Stimulated activated CD8-positive, alpha-beta memory T cell treated with anti-CD3 and anti-CD28 coated beads, Interleukin-4, amount 100 ng/mL, for 24 hours (primary cell): ENCODE data around the gene UBE2E3.

Experiments used
- DNase-seq: peaks from one replicate; pipeline ENCODE4 v3.0.0-alpha.2; 2020; ENCODE audit warnings: low read depth

The UBE2E3 gene

DNA sequence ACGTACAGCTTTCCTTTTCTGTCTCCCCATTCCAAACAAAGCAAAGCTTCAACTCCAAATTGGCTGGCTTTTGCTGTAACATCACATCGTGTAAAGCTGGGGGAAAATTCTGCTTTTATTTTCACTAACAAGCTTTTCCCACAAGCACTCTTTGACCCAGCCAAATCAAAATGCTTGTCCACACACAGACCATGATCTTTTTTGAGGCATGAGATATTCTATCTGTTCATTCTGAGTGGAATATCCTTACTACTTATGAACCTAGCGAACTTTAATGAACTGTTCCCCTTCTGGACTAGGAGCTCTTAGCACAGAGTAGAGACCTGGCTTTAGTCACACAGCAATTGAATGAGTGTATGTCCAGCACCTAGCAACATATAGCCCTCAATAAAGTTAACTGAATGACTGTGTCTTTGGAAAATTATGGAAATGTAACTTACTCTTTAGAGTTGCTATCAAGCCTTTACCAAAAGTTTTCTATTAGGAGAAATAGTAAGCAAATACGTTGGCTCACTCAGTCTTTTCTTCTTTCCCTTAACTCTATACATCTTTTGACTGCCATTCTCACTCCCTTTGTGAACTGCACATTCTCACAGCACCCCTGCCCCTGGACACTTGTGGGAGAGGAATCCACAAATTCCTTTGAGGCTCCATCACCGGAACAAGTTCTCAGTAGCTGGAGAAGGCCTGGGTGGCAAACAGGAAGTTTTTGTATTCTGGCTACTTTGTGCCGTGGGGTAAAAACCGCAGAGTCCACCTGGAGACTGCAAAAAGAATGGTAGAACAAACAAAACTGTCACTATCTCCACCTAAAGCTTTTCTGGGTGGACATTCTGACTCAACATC is 1.3 kb upstream of the UBE2E3 start:
- DNase-seq, result no peak

DNA sequence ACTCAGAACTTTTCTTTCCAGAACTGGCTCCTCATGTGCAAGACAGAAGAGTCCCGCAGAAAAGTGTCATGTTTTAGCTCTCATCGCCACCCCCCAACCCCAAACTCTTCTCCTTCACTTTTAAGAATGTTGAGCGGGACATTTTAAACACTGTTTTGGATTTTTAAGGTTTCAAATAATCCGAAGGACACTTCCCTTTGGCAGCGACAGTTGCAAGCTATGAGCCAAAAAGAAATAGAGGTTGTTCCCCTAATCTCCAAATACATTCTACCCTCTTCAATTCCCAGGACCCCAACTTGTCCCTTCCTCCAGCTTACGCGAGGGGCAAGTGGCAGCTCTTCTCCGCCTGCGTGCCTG is 678 bp upstream of the UBE2E3 start:
- DNase-seq, result no peak

DNA sequence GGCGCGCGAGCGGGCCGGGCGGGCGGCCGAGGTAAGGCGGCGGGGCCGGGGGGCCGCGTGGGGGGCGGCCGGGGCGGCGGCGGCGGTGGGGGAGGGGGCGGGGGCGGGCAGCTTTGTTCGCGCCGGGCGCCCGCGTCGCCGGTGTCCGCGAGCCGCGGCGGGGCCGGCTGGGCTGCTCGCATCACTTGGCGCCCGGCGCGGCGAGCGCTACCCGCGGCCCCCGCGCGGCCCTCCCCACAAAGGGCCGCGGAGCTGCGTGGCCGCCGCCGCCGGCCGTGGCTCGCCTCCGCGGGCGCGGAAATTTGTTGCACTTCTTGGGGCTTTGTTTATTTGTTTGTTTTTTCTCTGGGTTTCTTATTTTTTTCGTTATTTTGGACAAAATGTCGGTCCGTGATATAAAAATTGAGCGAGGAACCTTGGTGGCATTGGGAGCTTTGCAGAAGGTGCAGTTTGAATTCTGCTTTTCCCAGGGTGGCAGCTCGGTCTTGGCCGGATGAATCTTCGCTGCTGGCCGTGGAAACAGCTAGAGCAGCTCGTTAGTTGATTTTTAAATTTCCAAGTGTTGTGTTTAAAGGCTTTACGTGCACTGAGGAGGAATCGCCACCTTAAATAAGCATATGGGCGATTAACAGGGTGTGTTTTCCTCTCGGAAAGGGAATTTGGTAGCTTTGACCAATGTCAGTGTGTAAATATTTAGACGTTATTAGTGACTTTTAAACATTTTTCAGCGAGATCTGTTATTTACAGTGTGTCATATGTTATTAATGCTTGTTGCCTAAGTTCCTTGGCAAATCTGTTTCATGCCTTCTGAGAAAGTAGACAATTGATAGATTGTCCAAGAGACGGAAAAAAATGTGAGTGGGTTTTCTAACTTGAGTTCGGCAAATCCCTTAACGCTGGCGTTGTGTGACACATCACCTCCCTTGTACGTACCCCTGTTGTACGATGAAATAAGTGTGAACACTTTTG is 822 bp downstream of the UBE2E3 start:
- DNase-seq, result no peak

DNA sequence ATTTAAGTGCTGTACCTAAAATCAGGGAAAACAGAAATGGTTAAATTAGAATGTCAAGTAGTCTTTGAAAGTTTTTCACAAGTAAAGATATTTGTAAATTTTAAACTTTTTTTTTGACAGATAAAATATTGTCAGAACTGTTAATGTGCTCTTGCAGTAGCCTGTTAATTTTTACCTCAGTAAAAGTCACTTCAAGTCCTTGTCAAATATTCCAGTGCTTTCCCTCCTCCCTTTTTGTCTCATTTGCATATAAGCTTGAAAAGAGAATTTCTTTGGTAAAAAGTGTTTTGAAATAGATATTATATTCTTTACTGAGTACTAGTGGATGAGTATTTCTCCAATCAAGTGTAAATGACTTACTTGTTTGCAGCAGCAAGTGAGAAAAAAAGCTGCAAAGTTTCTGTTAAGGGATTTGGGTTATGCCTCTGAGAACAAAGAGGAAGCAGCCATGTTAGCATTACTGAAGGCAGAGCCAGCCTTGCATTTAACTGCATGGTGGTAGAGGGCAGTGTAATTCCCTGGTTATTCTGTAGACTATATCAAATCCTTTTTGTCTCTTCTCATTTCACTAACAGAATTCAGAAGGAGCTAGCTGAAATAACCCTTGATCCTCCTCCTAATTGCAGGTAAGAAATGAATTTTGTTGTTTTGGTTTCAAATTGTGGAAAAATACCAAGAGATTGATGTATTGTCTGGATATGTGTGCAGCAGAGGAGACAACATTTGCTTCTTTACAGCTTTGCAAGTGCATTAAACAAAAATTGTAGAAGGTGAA is 3.2 kb downstream of the UBE2E3 start:
- DNase-seq, result no peak

DNA sequence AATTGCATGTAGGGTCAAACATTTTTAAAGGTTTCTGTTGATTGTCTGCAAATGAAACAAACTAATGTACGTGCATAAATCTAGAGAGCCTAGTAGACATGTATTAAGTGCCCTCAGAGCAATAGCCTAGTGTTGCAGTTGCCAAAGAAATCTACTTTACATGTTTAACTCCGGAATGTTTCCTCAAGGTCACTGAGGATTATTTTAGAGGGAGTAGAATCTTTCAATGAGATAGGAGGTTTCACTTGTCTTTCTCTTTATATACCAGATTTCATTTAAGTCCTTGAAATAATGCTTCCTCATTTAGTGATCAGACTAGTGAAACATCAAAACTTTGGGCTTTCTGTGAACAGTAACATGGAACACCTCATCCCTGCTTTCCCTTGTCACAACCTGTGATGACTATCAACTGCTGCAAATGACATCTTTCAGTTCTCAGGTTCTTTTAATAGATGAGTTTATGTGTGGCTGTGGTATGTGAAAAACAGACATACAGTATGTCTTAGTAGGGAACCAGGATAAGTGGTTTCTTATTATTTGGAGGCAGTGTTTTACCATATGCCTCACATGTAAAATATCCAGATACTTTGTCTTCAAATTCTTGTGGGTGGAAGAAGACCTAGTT is 5.5 kb downstream of the UBE2E3 start:
- no peak for DNase-seq

DNA sequence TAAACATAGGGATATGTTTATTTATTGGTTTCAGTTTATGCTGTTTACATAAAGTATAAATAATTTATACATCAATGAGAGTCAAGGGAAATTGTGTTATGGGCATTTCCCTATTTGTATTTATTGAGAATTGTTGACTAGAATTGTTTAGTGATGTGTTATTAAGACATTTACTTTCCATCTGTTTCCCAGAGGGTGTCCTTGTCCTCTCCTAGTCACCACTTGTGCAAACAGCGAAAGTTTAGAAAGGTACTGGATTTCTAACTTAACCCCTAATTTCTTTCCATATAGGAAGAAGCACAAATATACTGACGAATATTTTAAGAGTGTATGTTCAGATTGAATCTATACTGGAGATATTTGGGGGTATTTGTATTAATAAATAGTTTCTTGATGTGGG is 6.7 kb downstream of the UBE2E3 start:
- no peak for DNase-seq

DNA sequence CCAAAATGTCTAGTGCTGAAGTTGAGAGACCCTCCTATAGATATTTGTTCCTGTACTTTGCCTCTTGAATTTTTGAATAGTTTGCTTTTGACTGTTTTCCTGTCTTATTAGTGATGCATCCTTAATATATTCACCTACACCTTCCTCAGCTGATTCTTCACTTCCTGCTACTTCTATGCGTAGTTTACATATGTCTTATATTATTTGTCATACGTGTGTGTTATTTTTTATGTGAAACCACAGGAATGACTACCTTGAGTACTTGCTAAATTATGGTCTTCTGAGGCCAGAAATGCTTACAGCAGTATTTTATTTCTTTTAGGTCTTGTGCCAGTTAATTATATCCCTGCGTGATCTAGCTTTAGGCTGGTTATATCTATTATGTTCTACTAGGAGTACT is 9.9 kb downstream of the UBE2E3 start:
- no peak for DNase-seq

DNA sequence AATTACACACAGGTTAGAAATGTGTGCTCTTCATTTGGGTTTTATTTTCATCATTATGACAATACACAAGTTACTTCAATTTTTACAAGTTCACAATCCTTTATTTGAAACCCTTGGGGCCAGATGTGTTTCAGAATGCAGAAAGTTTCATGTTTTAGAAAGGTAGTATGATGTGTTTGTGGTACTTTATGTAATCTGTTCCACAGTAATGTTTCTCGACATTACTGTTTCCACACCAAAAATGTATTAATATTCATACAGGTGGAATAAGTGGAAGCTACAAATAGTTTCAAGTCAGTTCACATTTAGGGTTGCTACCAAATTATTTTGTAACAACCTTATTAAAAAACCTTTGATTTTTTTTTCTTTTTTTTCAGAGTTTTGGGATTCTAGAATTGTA is 10.4 kb downstream of the UBE2E3 start:
- no peak for DNase-seq

DNA sequence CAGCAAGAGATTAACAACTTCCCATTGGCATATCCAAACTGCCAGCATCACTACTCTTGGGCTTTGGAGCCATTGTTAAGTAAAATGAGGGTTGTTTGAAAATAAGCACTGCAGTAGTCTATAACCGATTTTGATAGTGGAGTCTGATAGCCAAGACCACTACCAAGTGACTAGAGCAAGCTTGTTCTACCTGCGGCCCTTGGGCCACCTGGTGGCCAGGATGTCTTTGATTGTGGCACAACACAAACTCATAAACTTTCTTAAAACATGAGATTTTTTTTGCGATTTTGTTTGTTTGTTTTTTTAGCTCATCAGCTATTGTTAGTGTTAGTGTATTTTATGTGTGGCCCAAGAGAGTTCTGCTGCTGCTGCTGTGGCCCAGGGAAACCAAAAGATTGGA is 11.0 kb downstream of the UBE2E3 start:
- DNase-seq, result no peak

DNA sequence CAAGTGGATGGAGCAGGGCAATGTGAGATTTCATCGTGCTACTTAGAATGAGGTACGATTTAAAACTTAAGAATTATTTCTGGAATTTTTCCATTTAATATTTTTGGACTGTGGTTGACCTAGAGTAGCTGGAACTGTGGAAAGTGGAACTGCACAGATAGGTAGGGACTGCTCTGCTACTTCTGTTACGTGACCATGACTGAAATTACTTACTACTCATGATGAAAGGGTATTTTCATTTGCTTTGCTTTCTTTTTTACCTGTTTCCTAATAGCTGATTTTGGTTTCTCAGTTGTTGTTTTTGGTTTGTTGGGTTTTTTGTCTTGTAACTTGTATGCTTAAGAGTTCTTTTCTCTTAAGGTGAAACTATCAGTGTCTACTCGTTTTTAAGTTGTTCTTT is 11.4 kb downstream of the UBE2E3 start:
- no peak for DNase-seq

DNA sequence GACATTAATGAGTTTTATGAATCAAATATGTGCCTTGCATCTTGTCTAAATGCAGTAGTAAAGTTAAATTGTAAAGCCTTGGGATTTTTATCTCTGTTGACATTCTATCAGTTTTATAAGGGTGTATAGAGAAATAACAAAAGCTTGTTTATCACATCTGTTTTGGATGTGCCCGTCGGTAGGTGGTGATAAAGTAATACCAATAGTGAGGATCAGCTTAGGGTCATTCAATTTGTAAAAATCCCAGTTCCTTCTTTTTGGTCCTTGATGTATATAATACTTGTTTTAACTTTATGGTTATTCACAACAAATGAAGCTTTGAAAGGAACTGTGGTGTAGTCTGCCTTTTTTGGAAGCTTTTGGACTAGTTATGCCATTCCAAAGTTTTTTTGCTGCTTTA is 12.6 kb downstream of the UBE2E3 start:
- DNase-seq, result no peak

DNA sequence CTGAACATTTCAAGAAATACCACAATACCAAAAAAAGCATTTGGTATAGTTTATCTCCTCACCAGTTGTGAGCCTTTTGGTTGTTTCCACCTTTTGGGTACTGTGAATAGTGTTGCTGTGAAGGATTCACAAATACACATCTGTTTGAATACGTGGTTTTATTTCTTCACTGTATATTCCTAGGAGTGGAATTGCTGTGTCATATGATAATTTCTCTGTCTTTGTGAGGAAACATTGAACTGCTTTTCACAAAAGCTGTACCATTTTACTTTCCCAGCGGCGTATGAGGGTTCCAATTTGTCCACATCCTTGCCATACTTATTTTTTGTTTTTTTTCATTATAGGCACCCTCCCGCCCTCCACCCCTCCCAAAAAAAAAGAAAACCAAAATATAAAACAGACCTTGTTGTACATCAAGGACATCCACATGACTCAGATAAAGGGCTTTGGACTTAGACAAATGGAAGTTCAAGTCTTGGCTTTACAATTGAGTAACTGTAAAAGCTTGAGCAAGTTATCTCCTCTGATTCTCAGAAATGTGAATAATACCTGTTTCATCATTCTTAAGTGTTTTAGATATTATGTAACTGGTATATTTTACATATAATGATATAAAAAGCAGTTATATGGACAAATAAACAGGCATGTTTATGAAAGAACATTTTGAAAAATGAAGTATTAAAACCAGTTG is 19.0 kb downstream of the UBE2E3 start:
- DNase-seq, result no peak

DNA sequence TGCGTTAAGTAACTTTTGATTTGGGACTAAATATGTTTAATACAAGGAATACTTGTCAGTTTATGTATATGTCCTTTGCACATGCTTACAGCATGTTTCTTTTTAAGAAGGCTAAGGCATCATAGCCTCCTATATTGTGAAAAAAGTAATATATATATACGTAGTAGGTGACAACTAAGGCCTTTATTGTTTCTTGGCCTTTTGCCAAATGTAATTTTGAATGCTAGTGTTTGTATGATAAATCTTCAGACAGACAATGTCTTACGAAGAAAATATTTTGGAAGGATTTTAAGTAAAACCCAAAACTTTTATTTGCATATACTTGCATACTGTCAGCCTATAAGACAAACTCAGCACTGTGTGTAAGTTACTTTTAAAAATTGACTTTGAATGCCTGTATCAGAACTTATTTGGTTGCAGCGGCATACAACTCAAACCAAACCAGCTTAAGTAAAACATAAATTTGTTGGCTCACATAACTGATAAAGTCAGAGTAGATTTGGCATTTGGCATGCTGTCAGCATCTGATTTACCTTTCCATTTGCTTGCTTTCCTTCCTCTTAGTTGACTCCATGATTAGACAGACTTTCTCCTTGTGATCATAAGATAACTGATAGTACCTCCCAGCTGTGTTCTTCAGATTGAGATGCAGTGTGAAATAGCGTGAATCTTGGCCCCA is 24.4 kb downstream of the UBE2E3 start:
- DNase-seq, result no peak

DNA sequence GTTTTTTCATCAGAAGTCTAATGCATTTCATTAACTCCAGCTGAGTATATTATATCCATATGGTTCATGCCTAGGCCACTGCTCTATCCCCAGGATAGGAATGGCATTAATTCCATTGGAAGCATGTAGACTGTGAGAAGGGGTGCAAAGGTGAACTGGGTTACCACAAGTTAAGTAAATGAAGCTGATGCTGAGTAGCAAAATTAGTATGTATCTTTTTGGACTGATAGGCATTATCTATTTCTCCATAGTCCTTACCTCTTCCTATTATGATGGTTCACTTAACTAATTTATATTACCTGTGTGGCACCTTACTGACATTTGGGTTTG is 24.9 kb downstream of the UBE2E3 start:
- no peak for DNase-seq

DNA sequence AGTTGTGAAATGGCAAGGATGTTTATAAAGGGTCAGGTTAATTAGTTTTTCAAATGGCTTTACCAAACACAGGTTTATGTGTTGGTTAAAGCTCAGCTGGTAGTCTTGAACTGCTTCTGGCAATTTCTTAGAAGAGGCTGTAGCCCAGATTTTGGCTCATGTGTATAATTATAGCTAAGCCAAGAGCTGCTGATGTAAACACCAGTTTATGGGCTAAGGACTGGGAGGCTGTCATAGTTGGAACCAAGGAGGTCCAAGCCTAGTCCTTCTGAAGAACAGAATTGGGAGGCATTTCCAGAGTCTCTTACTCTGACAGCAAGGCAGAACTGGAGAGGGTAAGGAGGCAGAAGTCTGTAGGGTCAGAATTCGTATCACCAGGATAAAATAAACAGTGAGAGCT is 25.4 kb downstream of the UBE2E3 start:
- DNase-seq, result no peak

DNA sequence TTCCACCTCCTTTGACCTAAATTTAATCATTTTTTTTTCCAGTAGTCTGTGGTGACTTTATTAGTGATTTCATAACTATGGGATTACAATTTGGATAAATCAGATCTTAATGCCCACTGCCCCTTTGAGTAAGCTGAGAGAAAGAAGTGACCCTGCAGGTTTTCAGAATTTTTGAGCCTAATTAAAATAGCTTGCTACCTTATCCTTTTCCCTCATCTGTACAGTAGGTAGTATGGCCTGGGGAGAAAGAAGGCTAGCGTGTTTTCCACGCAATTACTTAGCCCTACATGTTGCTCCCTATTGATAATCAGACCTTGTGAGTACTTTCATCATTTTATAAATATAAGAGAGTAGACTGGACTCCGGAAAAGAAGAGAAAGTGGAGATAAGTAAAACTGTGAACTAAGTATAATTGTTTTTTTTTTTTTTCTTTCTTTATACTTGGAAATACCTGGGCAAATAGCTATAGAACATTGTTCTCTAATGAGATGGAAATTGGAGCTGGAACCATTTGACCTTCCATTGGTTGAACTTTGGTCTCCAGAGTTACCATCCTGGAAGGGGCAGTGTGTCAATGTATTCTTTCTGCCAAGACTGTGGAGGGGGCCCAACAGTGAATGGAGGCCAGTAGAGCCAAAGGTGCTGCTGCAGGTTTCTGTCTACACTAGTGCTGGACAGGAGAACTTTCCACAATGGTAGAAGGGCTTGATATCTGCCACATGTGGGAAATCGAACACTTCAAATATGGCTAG is 26.9 kb downstream of the UBE2E3 start:
- DNase-seq, result no peak

DNA sequence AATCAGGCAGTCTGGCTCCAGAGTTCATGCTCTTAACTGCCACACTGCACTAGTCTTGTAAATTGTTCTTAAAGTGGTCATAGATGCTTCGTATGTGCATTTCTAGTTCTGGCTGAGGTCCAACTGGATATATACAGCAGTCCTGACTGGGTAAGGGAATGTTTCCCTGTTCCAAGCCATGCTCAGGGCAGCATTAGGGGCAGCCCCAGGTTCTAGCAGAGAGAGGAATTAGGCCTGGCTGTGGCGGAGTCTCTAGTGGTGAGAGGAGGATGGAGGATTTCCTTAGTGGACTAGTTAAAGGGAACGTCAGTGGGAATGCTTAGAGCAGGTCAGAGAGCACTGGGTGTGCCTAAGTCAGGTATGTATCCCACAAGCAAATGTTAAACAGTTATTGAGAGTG is 28.0 kb downstream of the UBE2E3 start:
- no peak for DNase-seq

DNA sequence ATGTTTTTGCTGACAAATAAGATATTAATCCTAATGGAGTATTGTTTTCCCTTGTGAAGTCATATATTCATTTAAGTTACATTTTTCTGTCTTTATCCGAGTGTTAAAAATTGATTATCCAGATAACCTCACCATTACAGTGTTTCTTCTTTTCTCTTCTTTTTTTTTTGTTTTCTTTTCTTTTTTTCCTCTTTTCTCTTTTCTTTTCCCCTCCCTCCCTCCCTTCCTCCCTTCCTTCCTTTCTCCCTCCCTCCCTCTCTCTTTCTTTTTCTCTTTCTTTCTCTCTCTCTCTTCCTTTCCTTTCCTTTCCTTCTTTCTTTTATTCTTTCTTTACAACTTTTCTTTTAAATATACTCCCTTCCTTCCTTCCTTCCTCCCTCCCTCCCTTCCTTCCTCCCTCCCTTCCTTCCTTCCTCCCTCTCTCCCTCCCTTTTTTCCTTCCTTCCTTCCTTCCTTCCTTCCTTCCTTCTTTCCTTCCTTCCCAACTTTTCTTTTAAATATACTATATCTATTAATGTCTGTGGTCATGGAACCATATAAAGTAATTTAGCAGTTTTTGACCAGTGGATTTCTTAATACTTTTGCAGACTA is 40.9 kb downstream of the UBE2E3 start:
- DNase-seq, result no peak

DNA sequence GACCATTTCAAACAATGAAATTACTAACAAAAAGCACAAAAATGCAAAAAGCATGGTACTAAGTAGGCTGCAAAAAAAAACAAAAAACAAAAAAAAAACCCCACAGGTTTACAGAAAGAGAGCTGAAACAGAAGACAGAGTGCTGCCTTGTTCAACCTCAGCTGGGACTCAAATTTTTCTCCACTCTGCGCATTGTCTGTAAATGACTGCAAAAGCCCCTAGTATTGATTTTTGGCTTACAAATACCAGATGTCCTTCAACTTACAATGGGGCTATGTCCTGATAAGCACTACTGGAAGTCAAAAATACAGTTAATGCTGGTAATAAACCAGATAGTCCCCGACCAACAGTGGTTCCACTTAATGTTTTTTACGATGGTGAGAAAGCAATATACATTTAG is 42.2 kb downstream of the UBE2E3 start:
- DNase-seq, result no peak

DNA sequence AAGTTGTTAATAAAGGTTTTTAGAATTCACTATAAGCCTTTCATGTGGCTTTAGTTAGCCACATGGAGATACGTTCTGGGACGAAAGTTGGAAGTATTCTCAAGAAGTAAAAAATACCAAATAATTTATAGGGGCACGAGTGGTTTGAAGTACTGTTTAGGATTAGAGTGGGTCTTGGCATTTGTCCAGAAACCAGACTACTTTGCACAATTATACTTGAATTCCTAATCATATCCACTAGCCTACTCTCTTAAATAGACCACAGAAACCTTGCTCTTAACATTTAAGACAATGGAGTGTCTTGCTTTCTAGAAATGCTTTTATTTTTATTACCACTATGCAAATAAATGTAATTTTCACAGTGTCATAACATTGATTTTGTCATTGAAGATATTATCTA is 44.6 kb downstream of the UBE2E3 start:
- no peak for DNase-seq
